ENCODE results near the gene PRRT4.

Gene PRRT4

DNA sequence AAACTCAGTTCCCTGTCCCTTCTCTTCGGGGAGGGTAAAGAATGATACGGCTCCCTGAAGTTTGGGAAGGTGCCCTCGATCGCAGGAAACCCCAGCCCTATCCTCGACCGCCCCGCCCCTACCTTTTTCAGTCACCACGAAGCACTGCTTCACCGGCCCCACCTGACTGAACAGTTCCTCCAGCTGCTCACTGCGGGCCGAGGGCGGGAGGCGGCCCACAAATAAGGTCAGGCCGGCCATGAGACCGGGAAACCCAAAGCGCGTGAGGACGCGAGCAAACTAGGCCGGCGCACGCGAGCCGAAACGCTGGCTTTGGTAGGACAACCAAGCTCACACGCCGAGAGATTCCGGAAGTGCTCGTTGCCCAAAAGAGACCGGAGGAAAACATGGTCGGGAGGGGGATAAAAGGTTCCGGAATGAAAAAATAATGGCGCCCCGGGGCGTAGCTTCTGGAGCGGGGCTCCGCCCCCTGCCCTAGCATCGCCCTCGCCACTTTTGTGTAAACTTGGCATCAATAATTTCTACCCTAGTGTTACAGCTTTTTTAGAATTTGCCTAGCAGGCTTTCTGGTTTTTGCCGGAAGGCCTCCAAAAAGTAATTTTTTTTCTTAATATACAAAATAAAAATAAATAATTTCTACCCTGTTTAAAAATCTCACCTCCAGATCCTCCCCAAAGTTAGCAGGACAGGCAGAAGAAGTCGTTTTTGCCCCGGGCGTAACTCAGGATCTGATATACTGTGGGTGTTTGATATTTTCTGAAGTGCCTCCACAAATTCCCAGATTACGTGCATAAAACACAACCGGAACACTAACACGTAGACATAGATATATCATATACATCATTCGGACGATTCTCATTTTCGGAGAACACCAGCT, 17.7 kb downstream of the PRRT4 start, which contains the start of gene RBM28:
RBM28 (minus strand) TSS at position 355 of the 877 bp plus-strand sequence; CDS start at position 240, 115 bp downstream.
- DNase-seq (ENCODE audit: low read depth) = peak; percentile 91

- no peak for DNase-seq (ENCODE audit: low read depth)
Observed at GRCh38 chr7:128341733-128342132, 19.8 kb downstream of the PRRT4 start.

- no peak for DNase-seq (ENCODE audit: low read depth)
Observed at GRCh38 chr7:128335730-128336129, 25.8 kb downstream of the PRRT4 start.

- DNase-seq (ENCODE audit: low read depth) = no peak
Observed at GRCh38 chr7:128324368-128324680, 37.2 kb downstream of the PRRT4 start.

DNA sequence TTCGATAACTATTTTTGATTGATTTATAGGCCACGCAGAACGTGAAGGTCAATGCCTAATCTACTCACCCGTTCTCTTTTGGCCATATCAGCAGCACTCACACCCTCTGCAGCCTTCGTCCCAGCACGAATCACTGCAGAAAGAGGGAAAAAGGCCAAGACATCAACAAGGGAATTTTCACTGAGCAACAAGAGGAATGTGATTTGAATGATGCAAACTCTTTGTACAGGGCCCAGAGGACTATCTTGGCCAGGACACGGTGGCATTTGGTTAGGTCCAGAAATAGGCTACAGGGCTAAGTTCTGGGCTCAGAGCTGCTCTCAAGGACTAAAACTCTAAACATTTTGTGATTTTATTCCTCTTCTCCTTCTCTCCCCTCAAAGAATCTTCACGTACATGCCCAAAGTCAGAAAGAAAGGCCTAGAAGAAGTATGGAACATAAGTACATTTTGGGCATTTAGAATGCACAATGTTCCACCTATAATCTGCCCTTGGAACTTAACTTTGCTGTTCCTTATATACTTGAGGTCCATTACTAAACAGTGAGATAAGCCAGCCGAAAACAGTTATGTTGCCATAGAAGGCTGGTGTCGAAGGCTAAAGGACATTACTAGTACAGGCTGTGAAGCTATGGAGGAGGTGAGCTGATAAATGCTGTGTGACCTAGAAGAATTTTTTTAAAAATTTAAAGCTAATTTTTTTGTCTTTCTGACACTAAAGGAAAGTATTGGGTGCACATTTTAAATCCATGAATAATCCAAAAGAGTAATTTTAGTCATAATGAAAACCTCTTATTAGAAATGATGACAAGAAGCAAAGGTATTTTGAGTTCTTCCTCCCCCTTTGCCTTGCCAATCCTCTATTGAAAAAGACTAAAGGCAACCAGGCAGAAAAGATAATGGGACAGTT, 37.8 kb downstream of the PRRT4 start:
- DNase-seq (ENCODE audit: low read depth) = peak; percentile 12

DNA sequence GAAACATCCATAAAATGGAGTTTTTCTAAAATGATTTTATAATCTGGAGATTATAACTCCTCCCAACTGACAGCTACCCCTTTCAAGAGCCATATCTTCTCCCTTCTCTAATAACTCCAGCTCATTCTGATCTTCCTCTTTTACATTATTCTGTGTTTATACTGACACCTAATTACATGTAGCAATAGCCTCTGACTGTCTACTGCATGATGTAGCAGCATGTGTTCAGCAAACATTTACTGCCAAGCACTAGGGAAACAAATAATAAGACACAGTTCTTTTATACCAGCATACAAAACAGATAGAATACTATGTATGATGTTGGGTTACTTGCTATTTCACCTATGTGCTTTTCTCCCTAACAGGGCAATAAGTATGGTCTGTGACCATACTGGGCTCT, 38.5 kb downstream of the PRRT4 start:
- DNase-seq (ENCODE audit: low read depth) = no peak

DNA sequence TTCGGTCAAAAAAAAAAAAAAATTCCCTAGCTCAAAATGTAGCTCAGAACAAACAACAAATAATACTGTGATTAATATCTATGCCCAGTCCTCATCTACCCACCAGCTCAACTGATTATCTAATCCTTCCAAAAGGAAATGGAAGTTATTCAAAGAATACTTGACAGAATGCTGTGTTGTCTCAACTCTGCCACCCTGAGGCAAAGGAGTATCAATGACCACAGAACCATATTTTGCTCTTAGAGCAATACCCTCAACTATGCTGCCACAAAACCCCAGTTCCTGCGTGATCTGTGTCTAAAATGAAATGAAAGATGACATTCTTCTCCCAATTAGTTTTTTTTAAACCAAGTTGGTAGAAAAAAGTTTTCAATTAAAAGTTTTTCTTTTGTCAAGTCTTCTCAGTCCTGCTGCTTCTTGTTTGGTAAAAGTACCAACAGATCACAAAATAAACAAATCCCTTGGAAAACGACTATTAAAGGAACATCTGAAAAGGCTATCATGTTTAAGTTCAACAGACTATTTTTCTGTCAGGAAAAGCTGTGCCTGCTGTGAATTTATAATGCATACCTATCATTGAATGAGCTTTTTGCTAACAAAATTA, 39.3 kb downstream of the PRRT4 start:
- peak; percentile 64 for DNase-seq (ENCODE audit: low read depth)

DNA sequence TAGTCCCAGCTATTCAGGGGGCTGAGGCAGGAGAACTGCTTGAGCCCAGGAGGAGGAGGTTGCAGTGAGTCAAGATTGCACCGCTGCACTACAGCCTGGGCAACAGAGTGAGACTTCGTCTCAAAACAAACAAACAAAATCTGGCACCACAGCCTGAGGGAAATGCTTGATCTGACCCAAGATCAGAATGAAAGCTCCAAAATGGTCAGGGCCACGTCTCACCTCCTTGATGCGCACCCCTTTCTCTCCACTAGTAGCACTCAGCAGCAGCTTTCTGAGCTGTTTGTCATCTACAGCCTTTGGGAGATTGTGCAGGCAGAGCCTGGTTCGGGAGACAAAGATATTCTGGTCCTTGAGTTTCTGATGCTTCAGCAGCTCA, 40.5 kb downstream of the PRRT4 start:
- no peak for DNase-seq (ENCODE audit: low read depth)

- DNase-seq (ENCODE audit: low read depth) = no peak
Observed at GRCh38 chr7:128318691-128319090, 42.8 kb downstream of the PRRT4 start.

DNA sequence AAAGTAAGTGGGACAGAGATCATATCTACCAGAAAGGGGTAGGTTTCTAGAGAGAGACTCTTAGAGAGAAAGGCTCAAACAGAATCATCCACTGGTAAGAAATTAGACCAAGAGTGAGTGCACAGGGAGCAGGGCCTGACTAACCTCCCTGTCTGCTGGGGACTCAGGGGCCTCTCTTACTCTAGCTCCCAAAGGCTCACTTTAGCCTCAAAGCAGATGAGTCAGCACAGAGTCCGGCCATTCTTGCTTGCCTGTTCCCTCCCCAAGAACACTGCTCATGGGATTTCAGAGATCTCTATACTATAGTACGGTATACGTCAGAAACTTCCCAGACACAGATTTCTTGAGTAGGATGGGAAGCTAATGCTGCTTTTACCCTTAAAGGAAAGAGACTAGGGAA, 50.5 kb downstream of the PRRT4 start:
- DNase-seq (ENCODE audit: low read depth) = peak; percentile 57

DNA sequence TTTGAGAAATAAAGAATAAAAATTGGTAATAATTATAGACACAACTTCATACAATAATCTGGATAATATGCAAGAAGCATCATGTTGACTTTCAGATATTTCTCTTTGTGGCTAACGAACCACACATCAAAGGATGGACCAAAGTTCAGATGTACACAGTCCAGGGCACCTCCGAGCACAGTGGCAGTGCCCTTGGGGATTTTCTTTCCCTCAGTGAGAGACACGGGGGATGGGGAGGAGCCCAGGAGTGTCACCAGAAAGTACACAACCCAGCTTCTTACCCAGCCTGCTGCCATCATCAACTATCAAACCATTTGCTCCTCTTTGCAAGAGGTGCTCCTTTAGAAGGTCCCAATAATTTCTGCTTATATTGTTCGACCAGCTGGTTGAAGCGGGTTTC, 51.0 kb downstream of the PRRT4 start:
- no peak for DNase-seq (ENCODE audit: low read depth)

- DNase-seq (ENCODE audit: low read depth) = no peak
Observed at GRCh38 chr7:128309976-128310375, 51.5 kb downstream of the PRRT4 start.

DNA sequence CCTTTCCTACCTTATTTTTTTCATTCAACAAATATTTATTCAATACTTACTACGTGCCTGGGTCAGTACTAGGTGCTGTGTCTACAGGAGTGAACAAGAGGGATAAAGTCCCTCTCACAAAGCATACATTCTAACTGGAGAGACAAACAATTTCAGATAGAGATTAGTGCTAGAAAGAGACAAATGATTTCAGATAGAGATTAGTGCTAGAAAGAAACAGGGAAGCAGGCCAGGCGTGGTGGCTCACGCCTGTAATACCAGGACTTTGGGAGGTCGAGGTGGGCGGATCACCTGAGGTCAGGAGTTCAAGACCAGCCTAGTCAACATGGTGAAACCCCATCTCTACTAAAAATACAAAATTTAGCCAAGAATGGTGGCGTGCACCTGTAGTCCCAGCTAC, 52.4 kb downstream of the PRRT4 start:
- no peak for DNase-seq (ENCODE audit: low read depth)

DNA sequence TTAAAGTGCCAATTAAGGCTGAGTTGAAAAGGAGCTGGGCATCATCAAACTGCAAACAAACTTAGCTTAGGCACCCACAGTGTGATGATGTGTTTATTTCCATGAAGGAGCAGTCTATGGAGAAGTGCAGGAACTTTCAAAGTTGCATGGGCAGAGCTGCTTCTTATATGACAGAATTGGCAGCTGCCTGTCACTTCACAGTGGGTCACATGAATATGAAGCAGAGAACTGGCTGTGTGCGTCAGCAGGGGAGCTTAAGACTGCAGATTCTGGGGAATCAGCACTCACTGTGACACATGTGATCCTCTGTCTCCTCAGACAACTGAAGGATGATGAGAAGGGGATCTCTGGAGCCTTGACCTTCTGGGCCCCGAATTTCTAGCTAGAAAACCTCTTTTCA, 54.4 kb downstream of the PRRT4 start:
- DNase-seq (ENCODE audit: low read depth) = no peak

DNA sequence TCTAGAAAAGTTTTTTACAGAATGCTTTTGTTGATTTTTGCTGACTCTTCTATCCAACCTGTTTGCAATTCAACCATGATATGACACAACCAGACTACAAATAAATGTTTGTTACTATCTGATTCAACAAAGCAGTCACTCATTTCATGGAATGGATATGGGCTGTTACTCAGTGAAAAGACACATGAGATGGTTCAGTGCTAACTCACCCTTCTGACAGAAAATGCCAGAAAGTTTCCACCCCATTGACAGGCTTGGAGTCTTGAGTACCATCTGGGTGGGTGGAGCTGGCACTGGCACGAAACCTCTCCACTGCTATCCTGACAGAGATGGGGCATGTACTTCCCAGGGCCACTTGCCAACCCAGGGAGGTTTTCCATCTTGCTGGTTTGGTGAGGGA, 57.3 kb downstream of the PRRT4 start:
- DNase-seq (ENCODE audit: low read depth) = no peak

GRCh38 chr7:128303643-128304042, 57.8 kb downstream of the PRRT4 start:
- no peak for DNase-seq (ENCODE audit: low read depth)

- no peak for DNase-seq (ENCODE audit: low read depth)
Observed at GRCh38 chr7:128303133-128303532, 58.4 kb downstream of the PRRT4 start.

GRCh38 chr7:128302139-128302538, 59.4 kb downstream of the PRRT4 start:
- no peak for DNase-seq (ENCODE audit: low read depth)
